Activated CD4-positive, alpha-beta T cell treated with anti-CD3 and anti-CD28 coated beads, Interleukin-2, amount 10 ng/mL, durations not matched to agents 7 days and 5 days (primary cell): ENCODE results near the gene MIS18BP1. TPM values are rescaled to one million over a fixed set of nuclear protein-coding genes. Genes with fewer than 3 reads are reported as not detected.
"Not testable (repeated sequence)": the region's sequence is repeated elsewhere in the genome, so short reads cannot be mapped to it uniquely, and the experiment has no call there.

Experiments used
- CTCF ChIA-PET: fragments of 350-600 bp; sonication (Branson Sonifier 250); formaldehyde crosslinking; loops from one replicate; lab custom pipeline; 2021; ENCODE audit warnings: antibody characterized with exemption; lab: Charles Lee
- POLR2A ChIA-PET: fragments of 350-600 bp; sonication (Branson Sonifier 250); formaldehyde crosslinking; loops from one replicate; lab custom pipeline; 2021; ENCODE audit warnings: antibody characterized with exemption; lab: Charles Lee
- DNase-seq: peaks from one replicate; pipeline ENCODE4 v3.0.0-alpha.2; 2020
- H3K27ac Mint-ChIP-seq: one replicate; pipeline ENCODE4 v1.8.0; 2021; ENCODE audit warnings: mild to moderate bottlenecking, moderate library complexity, mixed read lengths
- H3K27me3 Mint-ChIP-seq: one replicate; pipeline ENCODE4 v1.8.0; 2021; ENCODE audit warnings: mixed read lengths
- H3K36me3 Mint-ChIP-seq: one replicate; pipeline ENCODE4 v1.8.0; 2021; ENCODE audit warnings: low read depth, mixed read lengths
- H3K4me1 Mint-ChIP-seq: one replicate; pipeline ENCODE4 v1.8.0; 2021; ENCODE audit warnings: mixed read lengths
- H3K4me3 Mint-ChIP-seq: one replicate; pipeline ENCODE4 v1.8.0; 2021; ENCODE audit warnings: mild to moderate bottlenecking, moderate library complexity, mixed read lengths
- H3K9me3 Mint-ChIP-seq: one replicate; pipeline ENCODE4 v1.8.0; 2021; ENCODE audit warnings: mixed read lengths
- total RNA-seq, 2 experiments: library from RNA; stranded (reverse); gene quantifications; one replicate each; pipeline ENCODE4 v1.2.3, GENCODE V29; 2021

The MIS18BP1 gene
- total RNA-seq, 2 experiments from 2014 or later, result 81.9 to 90.6 TPM

DNA sequence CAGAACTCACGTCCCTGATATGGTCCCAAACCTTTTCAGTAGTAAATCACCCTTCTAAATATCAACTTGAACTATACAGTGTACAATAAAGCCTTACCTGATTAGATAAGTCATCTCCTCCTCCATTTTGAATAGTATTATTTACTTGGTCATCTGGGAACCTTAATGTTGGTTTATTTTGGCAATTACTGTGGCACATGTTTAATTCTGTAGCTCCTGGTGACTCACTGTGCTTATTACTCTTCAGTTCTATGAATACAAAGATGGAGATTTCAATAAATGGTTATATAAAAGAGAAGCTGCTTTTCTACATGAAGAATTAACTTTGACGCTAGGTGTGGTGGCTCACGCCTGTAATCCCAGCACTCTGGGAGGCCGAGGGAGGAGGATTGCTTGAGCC lies 25.4 kb downstream of the MIS18BP1 start:
- no peaks in the 10 kb centered on the region for H3K9me3 Mint-ChIP-seq
- POLR2A ChIA-PET, result no interaction called here
- no peaks in the 10 kb centered on the region for H3K27me3 Mint-ChIP-seq
- H3K36me3 Mint-ChIP-seq, result peaks cover 66% of the 10 kb centered on the region
- H3K27ac Mint-ChIP-seq, result no peak overlapping the region
- CTCF ChIA-PET, result interaction anchor here (1.0 kb wide), 1 partner anchor 18 kb away, joined by 3 read pairs; no protein-coding TSS in a partner anchor
- peaks cover 33% of the 10 kb centered on the region for H3K4me1 Mint-ChIP-seq
- no peak for DNase-seq
- H3K4me3 Mint-ChIP-seq, result no peak overlapping the region

GRCh38 chr14:45222485-45223262 lies 30.3 kb downstream of the MIS18BP1 start:
- ChIA-PET POLR2A (no interaction called here), CTCF (no interaction called here)
- Mint-ChIP-seq H3K4me3 (no peak overlapping the region), H3K9me3 (no peaks in the 10 kb centered on the region), H3K36me3 (peaks cover 64% of the 10 kb centered on the region), H3K27ac (peak overlapping the region; percentile 59), H3K27me3 (no peaks in the 10 kb centered on the region), H3K4me1 (peaks cover 33% of the 10 kb centered on the region)
- DNase-seq, result no peak

DNA sequence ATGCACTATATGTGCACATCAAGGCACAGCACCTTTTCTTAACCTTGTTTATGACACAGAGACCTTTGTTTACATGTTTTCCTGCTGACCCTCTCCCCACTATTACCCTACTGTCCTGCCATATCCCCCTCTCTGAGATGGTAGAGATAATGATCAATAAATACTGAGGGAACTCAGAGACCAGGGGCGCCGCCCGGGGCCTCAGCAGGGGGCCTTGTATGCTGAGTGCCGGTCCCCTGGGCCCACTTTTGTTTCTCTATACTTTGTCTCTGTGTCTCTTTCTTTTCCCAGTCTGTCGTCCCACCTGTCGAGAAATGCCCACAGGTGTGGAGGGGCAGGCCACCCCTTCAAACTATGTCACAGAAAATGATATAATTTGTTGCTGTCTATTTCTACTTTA lies 38.7 kb downstream of the MIS18BP1 start:
- DNase-seq, H3K27ac Mint-ChIP-seq, POLR2A ChIA-PET, H3K4me3 Mint-ChIP-seq, H3K4me1 Mint-ChIP-seq, CTCF ChIA-PET, H3K27me3 Mint-ChIP-seq, H3K9me3 Mint-ChIP-seq: not testable (repeated sequence)
- H3K36me3 Mint-ChIP-seq, result peaks cover 47% of the 10 kb centered on the region

GRCh38 chr14:45213716-45214115 lies 39.3 kb downstream of the MIS18BP1 start:
- H3K4me3 Mint-ChIP-seq, CTCF ChIA-PET: not testable (repeated sequence)

DNA sequence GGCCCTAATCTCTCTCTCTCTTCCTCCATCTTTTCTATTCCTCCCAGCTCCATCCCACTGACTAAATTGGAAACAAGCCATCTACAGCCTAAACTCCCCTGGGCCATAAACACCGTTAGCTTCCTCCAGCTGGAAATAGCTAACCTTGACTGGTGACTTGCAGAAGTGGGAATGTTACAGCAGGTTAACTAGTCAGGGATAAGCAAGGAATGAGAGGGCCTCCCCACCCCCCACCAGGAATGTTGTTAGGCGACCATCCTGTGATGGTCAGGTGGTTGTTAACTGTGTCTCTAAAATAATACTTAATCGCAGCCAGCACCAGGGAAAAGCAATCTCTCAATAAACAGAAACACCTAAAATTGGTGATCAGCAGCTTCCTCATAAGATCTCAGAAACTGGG lies 40.8 kb downstream of the MIS18BP1 start:
- POLR2A ChIA-PET, result no interaction called here
- H3K9me3 Mint-ChIP-seq, result no peaks in the 10 kb centered on the region
- no peak for DNase-seq
- CTCF ChIA-PET, result interaction anchor here (1.1 to 1.3 kb wide), 2 partner anchors 12 kb away, joined by 3 read pairs; no protein-coding TSS in a partner anchor
- H3K4me3 Mint-ChIP-seq, result no peak overlapping the region
- no peaks in the 10 kb centered on the region for H3K4me1 Mint-ChIP-seq
- H3K36me3 Mint-ChIP-seq, result peaks cover 41% of the 10 kb centered on the region
- no peaks in the 10 kb centered on the region for H3K27me3 Mint-ChIP-seq
- H3K27ac Mint-ChIP-seq, result peak overlapping the region; percentile 25

More at GRCh38 chr14:45213716-45214115, 39.3 kb downstream of the MIS18BP1 start:
- H3K27me3 Mint-ChIP-seq, H3K4me1 Mint-ChIP-seq, POLR2A ChIA-PET, DNase-seq, H3K9me3 Mint-ChIP-seq, H3K27ac Mint-ChIP-seq: not testable (repeated sequence)
- peaks cover 48% of the 10 kb centered on the region for H3K36me3 Mint-ChIP-seq

- peaks cover 47% of the 10 kb centered on the region for H3K36me3 Mint-ChIP-seq
Measured at GRCh38 chr14:45211295-45211694, 41.7 kb downstream of the MIS18BP1 start.

DNA sequence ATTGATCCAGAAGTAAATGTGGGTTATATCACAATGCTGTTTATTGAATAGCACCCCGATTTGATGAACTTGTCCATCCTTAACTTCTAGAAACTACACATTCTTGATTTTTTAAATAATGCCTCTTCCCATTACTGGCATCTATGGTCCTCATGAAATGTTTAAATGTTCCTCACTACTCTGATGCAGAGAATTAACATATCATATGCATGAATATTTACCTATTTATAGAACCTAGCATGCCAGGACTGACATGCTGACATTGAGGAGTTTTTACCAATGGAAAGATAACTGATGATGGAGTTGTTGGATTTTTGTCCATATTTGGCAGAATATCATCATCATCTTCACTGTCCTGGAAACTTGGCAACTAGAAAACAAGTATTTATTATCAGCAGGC lies 42.8 kb downstream of the MIS18BP1 start:
- Mint-ChIP-seq H3K4me3 (no peak overlapping the region), H3K36me3 (peaks cover 51% of the 10 kb centered on the region), H3K9me3 (no peaks in the 10 kb centered on the region), H3K4me1 (no peaks in the 10 kb centered on the region), H3K27ac (no peak overlapping the region), H3K27me3 (no peaks in the 10 kb centered on the region)
- CTCF ChIA-PET, result no interaction called here
- POLR2A ChIA-PET, result no interaction called here
- DNase-seq, result no peak

More at GRCh38 chr14:45211295-45211694, 41.7 kb downstream of the MIS18BP1 start:
- DNase-seq, result no peak
- no peak overlapping the region for H3K27ac Mint-ChIP-seq
- no peaks in the 10 kb centered on the region for H3K9me3 Mint-ChIP-seq
- no peak overlapping the region for H3K4me3 Mint-ChIP-seq
- ChIA-PET POLR2A (no interaction called here), CTCF (interaction anchor here (1.1 to 1.3 kb wide), 2 partner anchors 11 to 13 kb away, joined by 3 read pairs; no protein-coding TSS in a partner anchor)
- H3K27me3 Mint-ChIP-seq, result no peaks in the 10 kb centered on the region
- H3K4me1 Mint-ChIP-seq, result no peaks in the 10 kb centered on the region

GRCh38 chr14:45204241-45204640 lies 48.8 kb downstream of the MIS18BP1 start:
- Mint-ChIP-seq H3K4me1 (peaks cover 6% of the 10 kb centered on the region), H3K36me3 (peaks cover 43% of the 10 kb centered on the region), H3K27ac (no peak overlapping the region)

GRCh38 chr14:45201905-45202304 lies 51.1 kb downstream of the MIS18BP1 start:
- Mint-ChIP-seq H3K4me1 (peaks cover 6% of the 10 kb centered on the region), H3K27me3 (no peaks in the 10 kb centered on the region), H3K9me3 (no peaks in the 10 kb centered on the region), H3K36me3 (peaks cover 41% of the 10 kb centered on the region), H3K4me3 (no peak overlapping the region), H3K27ac (no peak overlapping the region)
- ChIA-PET POLR2A (no interaction called here), CTCF (interaction anchor here (0.9 to 1.6 kb wide), 3 partner anchors 9 to 111 kb away, joined by 3 to 7 read pairs (median 3); partner anchors contain the start of gene MIS18BP1)
- DNase-seq, result peak; percentile 16

More at GRCh38 chr14:45204241-45204640, 48.8 kb downstream of the MIS18BP1 start:
- Mint-ChIP-seq H3K9me3 (no peaks in the 10 kb centered on the region), H3K27me3 (no peaks in the 10 kb centered on the region), H3K4me3 (no peak overlapping the region)
- ChIA-PET CTCF (no interaction called here), POLR2A (no interaction called here)
- no peak for DNase-seq

GRCh38 chr14:45199230-45199629 lies 53.8 kb downstream of the MIS18BP1 start:
- ChIA-PET CTCF (interaction anchor here (1.0 to 1.4 kb wide), 4 partner anchors 13 to 76 kb away, joined by 3 to 4 read pairs (median 3); no protein-coding TSS in a partner anchor), POLR2A (no interaction called here)
- Mint-ChIP-seq H3K27me3 (no peaks in the 10 kb centered on the region), H3K4me3 (no peak overlapping the region), H3K4me1 (peaks cover 13% of the 10 kb centered on the region), H3K36me3 (peaks cover 34% of the 10 kb centered on the region), H3K9me3 (no peaks in the 10 kb centered on the region), H3K27ac (no peak overlapping the region)
- no peak for DNase-seq

DNA sequence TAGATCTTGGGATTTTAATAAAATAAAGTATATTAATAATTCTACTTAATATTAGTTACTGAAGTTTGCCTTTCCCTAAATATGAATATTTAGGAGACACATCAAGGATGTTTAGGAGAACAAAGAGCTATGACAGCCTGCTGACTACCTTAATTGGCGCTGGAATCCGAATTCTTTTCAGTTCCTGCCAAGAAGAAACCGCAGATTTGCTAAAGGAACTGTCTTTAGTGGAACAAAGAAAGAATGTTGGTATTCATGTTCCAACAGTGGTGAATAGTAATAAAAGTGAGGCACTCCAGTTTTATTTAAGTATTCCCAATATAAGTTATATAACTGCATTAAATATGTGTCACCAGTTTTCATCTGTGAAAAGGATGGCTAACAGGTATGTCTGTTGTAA lies 54.5 kb downstream of the MIS18BP1 start:
- POLR2A ChIA-PET, result interaction anchor here (0.7 kb wide), 1 partner anchor 35 kb away, joined by 3 read pairs; no protein-coding TSS in a partner anchor
- peaks cover 13% of the 10 kb centered on the region for H3K4me1 Mint-ChIP-seq
- H3K36me3 Mint-ChIP-seq, result peaks cover 34% of the 10 kb centered on the region
- H3K27ac Mint-ChIP-seq, result no peak overlapping the region
- H3K27me3 Mint-ChIP-seq, result no peaks in the 10 kb centered on the region
- DNase-seq, result no peak
- no peaks in the 10 kb centered on the region for H3K9me3 Mint-ChIP-seq
- CTCF ChIA-PET, result no interaction called here
- H3K4me3 Mint-ChIP-seq, result no peak overlapping the region

GRCh38 chr14:45194964-45195363 lies 58.0 kb downstream of the MIS18BP1 start:
- CTCF ChIA-PET, result interaction anchor here (0.9 kb wide), 1 partner anchor 89 kb away, joined by 4 read pairs; no protein-coding TSS in a partner anchor
- peaks cover 17% of the 10 kb centered on the region for H3K36me3 Mint-ChIP-seq
- no peaks in the 10 kb centered on the region for H3K9me3 Mint-ChIP-seq
- no peaks in the 10 kb centered on the region for H3K27me3 Mint-ChIP-seq
- POLR2A ChIA-PET, result no interaction called here
- no peak for DNase-seq
- H3K27ac Mint-ChIP-seq, result no peak overlapping the region
- H3K4me1 Mint-ChIP-seq, result peaks cover 8% of the 10 kb centered on the region
- H3K4me3 Mint-ChIP-seq, result no peak overlapping the region

GRCh38 chr14:45185100-45185814 lies 67.7 kb downstream of the MIS18BP1 start:
- POLR2A ChIA-PET, result no interaction called here
- H3K9me3 Mint-ChIP-seq, result no peaks in the 10 kb centered on the region
- no peak for DNase-seq
- H3K27ac Mint-ChIP-seq, result no peak overlapping the region
- CTCF ChIA-PET, result no interaction called here
- H3K36me3 Mint-ChIP-seq, result peaks cover 16% of the 10 kb centered on the region
- H3K4me3 Mint-ChIP-seq, result no peak overlapping the region
- H3K4me1 Mint-ChIP-seq, result no peaks in the 10 kb centered on the region
- H3K27me3 Mint-ChIP-seq, result no peaks in the 10 kb centered on the region
